DOHH2 (cell line): ENCODE results near the gene MYL5.

Source experiments
- H3F3A ChIP-seq: fragments of 200-600 bp; sonication (generic), shearing (Covaris generic); 2 replicates; pipeline ENCODE4 v1.6.0; 2016; ENCODE audit warnings: antibody characterized with exemption, mild to moderate bottlenecking; ENCODE audit not compliant: control insufficient read depth, insufficient read depth
- H3K27ac ChIP-seq: fragments of 200-600 bp; sonication (generic); 2 replicates; pipeline ENCODE4 v1.5.1; 2014; ENCODE audit warnings: low read depth, mild to moderate bottlenecking, low read length, moderate library complexity
- H3K27me3 ChIP-seq: fragments of 200-600 bp; sonication (generic); 2 replicates; pipeline ENCODE4 v1.6.1; 2014; ENCODE audit warnings: mild to moderate bottlenecking, low read length, mixed read lengths; ENCODE audit not compliant: control insufficient read depth
- H3K36me3 ChIP-seq: fragments of 200-600 bp; sonication (generic); 2 replicates; pipeline ENCODE4 v1.6.1; 2014; ENCODE audit warnings: mild to moderate bottlenecking, low read length, moderate library complexity, mixed read lengths; ENCODE audit not compliant: control insufficient read depth
- H3K4me1 ChIP-seq: fragments of 200-600 bp; sonication (generic); 2 replicates; pipeline ENCODE4 v1.6.1; 2014; ENCODE audit warnings: mild to moderate bottlenecking, low read length, mixed read lengths; ENCODE audit not compliant: control insufficient read depth
- H3K4me2 ChIP-seq: fragments of 200-600 bp; sonication (generic); 2 replicates; pipeline ENCODE4 v1.6.0; 2014; ENCODE audit warnings: mild to moderate bottlenecking, low read length, moderate library complexity
- H3K4me3 ChIP-seq: fragments of 200-600 bp; sonication (generic); 2 replicates; pipeline ENCODE4 v1.5.1; 2014; ENCODE audit warnings: mild to moderate bottlenecking, low read length, mixed read lengths
- H3K79me2 ChIP-seq: fragments of 200-600 bp; sonication (generic); 2 replicates; pipeline ENCODE4 v1.6.1; 2014; ENCODE audit warnings: mild to moderate bottlenecking, low read length, mixed read lengths; ENCODE audit not compliant: control insufficient read depth
- H3K9me2 ChIP-seq: fragments of 200-600 bp; sonication (generic); replicated peaks from 2 replicates; pipeline ENCODE4 v1.6.1; 2014; ENCODE audit warnings: mild to moderate bottlenecking, low read length, mixed read lengths; ENCODE audit not compliant: control insufficient read depth
- H3K9me3 ChIP-seq: fragments of 200-600 bp; sonication (generic); 2 replicates; pipeline ENCODE4 v1.6.1; 2014; ENCODE audit warnings: antibody characterized with exemption, low read length, mixed read lengths; ENCODE audit not compliant: control insufficient read depth, insufficient read depth
- H4K20me1 ChIP-seq: fragments of 200-600 bp; sonication (generic); 2 replicates; pipeline ENCODE4 v1.6.0; 2014; ENCODE audit warnings: low read depth, mild to moderate bottlenecking, antibody characterized with exemption, low read length, moderate library complexity; ENCODE audit not compliant: control insufficient read depth, insufficient read depth
- CTCF ChIP-seq: fragments of 200-600 bp; sonication (generic); IDR thresholded peaks from one replicate; pipeline ENCODE4 v1.5.1; 2014; ENCODE audit warnings: antibody characterized with exemption, mild to moderate bottlenecking, low read depth, low read length; ENCODE audit not compliant: poor library complexity, severe bottlenecking
- EZH2phosphoT487 ChIP-seq: fragments of 200-600 bp; sonication (generic); IDR thresholded peaks from 2 replicates; pipeline ENCODE4 v1.6.1; 2017; ENCODE audit warnings: borderline replicate concordance, mild to moderate bottlenecking, antibody characterized with exemption, low read length, moderate library complexity, mixed read lengths

Gene MYL5

GRCh38 chr4:726838-727237 is 52.5 kb downstream of the MYL5 start:
- Histone ChIP-seq H3K27me3 (no peaks in the 10 kb centered on the region), H3K79me2 (peaks cover 68% of the 10 kb centered on the region), H3K9me3 (peaks cover 1% of the 10 kb centered on the region; the same call in 1 of the 2 replicates), H3K36me3 (peaks cover 31% of the 10 kb centered on the region), H3K27ac (no peak overlapping the region), H3K4me3 (no peak overlapping the region), H3F3A (no peaks in the 10 kb centered on the region), H3K9me2 (no peaks in the 10 kb centered on the region), H3K4me2 (no peak overlapping the region), H4K20me1 (peaks cover 5% of the 10 kb centered on the region; the same call in 1 of the 2 replicates), H3K4me1 (no peaks in the 10 kb centered on the region)
- TF ChIP-seq CTCF (no peak), EZH2phosphoT487 (no peak)

- Histone ChIP-seq H3K4me2 (no peak overlapping the region), H3K79me2 (peaks cover 62% of the 10 kb centered on the region), H3K27ac (no peak overlapping the region), H3K4me3 (no peak overlapping the region), H3K9me2 (no peaks in the 10 kb centered on the region), H4K20me1 (peaks cover 5% of the 10 kb centered on the region; the same call in 1 of the 2 replicates), H3K4me1 (no peaks in the 10 kb centered on the region), H3K9me3 (no peaks in the 10 kb centered on the region; the same call in 1 of the 2 replicates), H3F3A (no peaks in the 10 kb centered on the region), H3K36me3 (peaks cover 30% of the 10 kb centered on the region), H3K27me3 (no peaks in the 10 kb centered on the region)
- TF ChIP-seq EZH2phosphoT487 (no peak), CTCF (no peak)
Measured at GRCh38 chr4:727576-727975, 53.2 kb downstream of the MYL5 start.

- Histone ChIP-seq H4K20me1 (peaks cover 5% of the 10 kb centered on the region; the same call in 1 of the 2 replicates), H3K36me3 (peaks cover 43% of the 10 kb centered on the region), H3K4me2 (no peak overlapping the region), H3K4me3 (no peak overlapping the region), H3K79me2 (peaks cover 46% of the 10 kb centered on the region), H3K9me2 (no peaks in the 10 kb centered on the region), H3K27ac (no peak overlapping the region), H3K9me3 (no peaks in the 10 kb centered on the region; the same call in 1 of the 2 replicates), H3K27me3 (no peaks in the 10 kb centered on the region), H3F3A (no peaks in the 10 kb centered on the region), H3K4me1 (no peaks in the 10 kb centered on the region)
- TF ChIP-seq CTCF: no peak
Measured at GRCh38 chr4:729336-730315, 55.3 kb downstream of the MYL5 start.
